H1 (cell line): ENCODE data around the gene TMED10. TPM values are rescaled to one million over a fixed set of nuclear protein-coding genes. Genes with fewer than 3 reads are reported as not detected.

Source experiments
- ATF3 ChIP-seq: IDR thresholded peaks from 2 replicates; pipeline ENCODE4 v1.6.1; 2011; ENCODE audit warnings: low read depth, mild to moderate bottlenecking, low read length; ENCODE audit not compliant: insufficient read depth
- CREB1 ChIP-seq: IDR thresholded peaks from 2 replicates; pipeline ENCODE4 v1.6.1; 2012; ENCODE audit warnings: inconsistent platforms
- JUND ChIP-seq: IDR thresholded peaks from 2 replicates; pipeline ENCODE4 v1.6.1; 2011; ENCODE audit warnings: mild to moderate bottlenecking, improper control_type of control experiment, low read length
- MAFK ChIP-seq: IDR thresholded peaks from 2 replicates; pipeline ENCODE4 v1.6.1; 2012; ENCODE audit warnings: low read depth, mild to moderate bottlenecking, improper control_type of control experiment, low read length
- polyA plus RNA-seq, 7 experiments: library from polyadenylated mRNA; depleted of rRNA in 3 of 7; stranded (reverse) in 5 of 7; unstranded in 2 of 7; fragments of >200 nt in 5 of 7; fragments of 200-250 nt in 2 of 7; gene quantifications; 1 replicate in 5 of 7; 2 replicates in 1 of 7; 4 replicates in 1 of 7; pipeline versions ENCODE4 v1.2.1 to v1.2.3, GENCODE V29; 2011 to 2013; ENCODE audit warnings: missing spikeins in 2 of 7, mixed read lengths in 2 of 7
- total RNA-seq: library from RNA; stranded (reverse); fragmentation: NEBNext Ultra II Directional; extraction: Animal tissue kit (Norgen Biotek cat#: 25700); gene quantifications from 2 replicates; pipeline ENCODE4 v1.2.1, GENCODE V29; 2021

TMED10 gene
- total and polyA plus RNA-seq, 2 of the 8 experiments (the other 6 are each of a cell fraction or from before 2014, with no cell fraction given), result 218 to 250 TPM

GRCh38 chr14:75109877-75110276, 66.5 kb downstream of the TMED10 start (continued):
- no peak for TF ChIP-seq ATF3
- TF ChIP-seq JUND, result no peak
- no peak for TF ChIP-seq MAFK
- no peak for TF ChIP-seq CREB1
